GM21717 (cell line): ENCODE results near the gene RPS6KA2.
"Not testable (repeated sequence)": the region's sequence is repeated elsewhere in the genome, so short reads cannot be mapped to it uniquely, and the experiment has no call there.

Source experiments
- ATAC-seq: cut with Tn5 transposase; IDR thresholded peaks from one replicate; pipeline ENCODE4 v1.9.1; 2021; ENCODE audit warnings: mild to moderate bottlenecking, moderate library complexity; ENCODE audit not compliant: unreplicated experiment

The RPS6KA2 gene

DNA sequence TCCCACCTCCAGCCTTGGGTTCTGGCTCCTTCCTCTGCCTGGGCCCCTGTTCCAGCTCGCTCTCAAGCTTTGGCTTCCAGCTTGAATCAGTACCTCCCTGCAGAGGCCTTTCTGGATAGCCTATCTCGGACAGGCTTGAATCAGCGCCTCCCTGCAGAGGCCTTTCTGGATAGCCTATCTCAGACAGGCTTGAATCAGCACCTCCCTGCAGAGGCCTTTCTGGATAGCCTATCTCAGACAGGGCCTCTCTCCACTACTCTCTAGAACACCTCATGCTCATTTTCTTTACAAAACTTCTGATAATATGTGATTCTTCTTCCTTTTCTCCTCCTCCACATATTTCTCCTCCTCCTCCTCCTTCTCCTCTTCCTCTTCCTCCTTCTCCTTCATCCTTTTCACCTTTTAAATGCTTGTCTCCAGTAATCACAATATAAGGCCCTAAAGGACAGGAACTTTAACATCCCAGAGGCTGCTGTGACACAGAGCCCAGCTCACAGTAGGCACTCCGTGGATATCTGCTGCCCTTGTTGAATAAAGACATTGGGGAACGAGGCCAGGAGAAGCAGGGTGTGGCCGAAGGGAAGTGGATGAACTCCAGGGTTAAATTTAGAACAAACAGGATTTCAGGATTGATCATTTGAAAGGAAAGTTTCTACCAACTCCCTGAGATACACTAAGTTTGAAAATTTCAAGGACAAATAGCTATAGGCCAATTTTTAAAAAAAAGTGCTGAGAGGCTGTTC is 9.3 kb upstream of the RPS6KA2 start:
- no peak for ATAC-seq

- ATAC-seq: no peak
Observed at GRCh38 chr6:166635013-166635970, 8.2 kb upstream of the RPS6KA2 start.

GRCh38 chr6:166634581-166634980 is 7.5 kb upstream of the RPS6KA2 start:
- ATAC-seq: not testable (repeated sequence)

GRCh38 chr6:166633732-166634535 is 6.9 kb upstream of the RPS6KA2 start:
- no peak for ATAC-seq

DNA sequence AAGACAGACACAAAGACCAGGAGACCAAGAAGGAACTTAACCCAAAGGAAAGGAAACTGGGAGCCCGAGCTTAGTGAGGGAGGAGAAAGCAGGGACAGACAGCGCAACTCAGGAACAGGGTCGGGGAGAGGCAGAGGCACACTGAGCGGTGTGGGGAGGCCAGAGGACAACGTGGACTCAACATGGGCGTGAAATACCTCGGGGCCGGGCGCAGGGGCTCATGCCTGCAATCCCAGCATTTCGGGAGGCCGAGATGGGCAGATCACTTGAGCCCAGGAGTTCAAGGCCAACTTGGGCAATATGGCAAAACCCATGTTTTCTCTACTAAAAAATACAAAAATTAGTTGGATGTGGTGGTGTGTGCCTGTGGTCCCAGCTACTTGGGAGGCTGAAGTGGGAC is 5.7 kb upstream of the RPS6KA2 start:
- no peak for ATAC-seq

- ATAC-seq: no peak
Observed at GRCh38 chr6:166630462-166630861, 3.4 kb upstream of the RPS6KA2 start.

DNA sequence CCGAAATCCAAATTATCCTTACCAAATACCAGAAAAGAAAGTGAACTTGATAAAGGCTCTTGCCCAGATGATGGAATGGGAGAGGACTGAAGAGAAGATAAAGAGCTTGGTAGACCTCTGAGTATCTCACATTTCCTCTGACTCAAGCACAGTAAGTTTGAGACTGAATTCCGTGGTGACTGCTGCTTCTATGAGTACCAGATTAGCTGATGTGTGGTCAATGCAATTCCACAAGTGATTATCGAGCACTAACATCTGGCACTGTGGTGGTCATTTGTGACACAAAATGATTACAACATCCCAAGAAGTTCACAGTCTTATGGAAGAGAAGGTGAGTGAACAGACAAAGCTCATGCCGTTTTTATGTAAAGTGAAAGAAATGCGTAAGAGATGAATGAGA is 2.6 kb upstream of the RPS6KA2 start:
- no peak for ATAC-seq

- ATAC-seq: peak; percentile 31
Observed at GRCh38 chr6:166627875-166628801, 1.1 kb upstream of the RPS6KA2 start.

- ATAC-seq: peak; percentile 1
Observed at GRCh38 chr6:166626177-166627032, 646 bp downstream of the RPS6KA2 start.

- ATAC-seq: no peak
Observed at GRCh38 chr6:166625356-166625755, 1.7 kb downstream of the RPS6KA2 start.

- ATAC-seq: no peak
Observed at GRCh38 chr6:166624275-166624674, 2.8 kb downstream of the RPS6KA2 start.

DNA sequence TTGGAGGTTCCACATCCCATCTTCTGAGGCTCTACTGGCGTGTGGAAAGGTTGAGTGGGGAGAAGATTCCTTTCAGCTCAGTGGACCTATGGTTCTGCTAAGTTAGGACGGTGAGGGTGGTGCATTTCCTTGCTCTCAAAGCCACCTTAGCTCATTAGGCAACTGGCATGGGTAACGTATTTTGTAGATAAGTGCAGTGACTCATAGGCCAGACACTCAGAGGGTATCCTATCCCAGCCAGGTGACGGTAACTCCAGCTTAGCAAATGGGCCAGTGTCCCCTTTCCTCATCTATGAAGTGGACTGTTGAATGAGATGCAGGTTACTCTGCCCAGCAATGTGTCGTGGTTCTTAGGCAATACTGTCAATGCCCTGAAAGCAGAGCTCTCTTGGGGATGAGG is 3.7 kb downstream of the RPS6KA2 start:
- no peak for ATAC-seq

- ATAC-seq: no peak
Observed at GRCh38 chr6:166621114-166621540, 5.9 kb downstream of the RPS6KA2 start.

DNA sequence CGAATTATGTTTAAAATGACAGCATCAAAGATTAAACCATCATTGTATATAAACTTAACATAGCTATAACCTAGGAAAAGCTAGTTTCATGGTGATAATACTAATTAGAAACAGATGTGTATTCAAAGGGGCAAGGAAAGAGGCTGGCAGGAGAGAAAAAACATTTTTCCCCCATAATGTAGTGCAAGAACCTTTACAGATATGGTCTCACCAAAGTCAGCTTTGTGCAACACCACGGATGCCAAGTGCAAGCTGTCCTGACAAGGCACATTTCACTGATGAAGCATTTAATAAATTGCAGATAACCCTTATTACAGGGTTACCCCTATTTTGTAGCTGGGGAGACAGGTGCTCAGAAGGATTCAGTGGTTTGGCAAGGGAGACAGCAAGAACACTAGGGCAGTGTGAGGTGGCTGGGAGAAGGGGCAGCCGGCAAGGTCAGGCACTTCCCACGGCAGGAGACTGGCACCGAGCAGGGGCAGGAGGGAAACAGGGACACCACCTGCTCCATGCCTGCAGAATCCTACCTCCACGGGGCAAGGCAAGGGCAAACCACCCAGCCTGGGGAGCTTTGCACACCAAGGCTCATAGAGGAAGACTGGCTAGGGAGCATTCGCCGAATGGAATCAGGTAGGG is 6.5 kb downstream of the RPS6KA2 start:
- no peak for ATAC-seq

DNA sequence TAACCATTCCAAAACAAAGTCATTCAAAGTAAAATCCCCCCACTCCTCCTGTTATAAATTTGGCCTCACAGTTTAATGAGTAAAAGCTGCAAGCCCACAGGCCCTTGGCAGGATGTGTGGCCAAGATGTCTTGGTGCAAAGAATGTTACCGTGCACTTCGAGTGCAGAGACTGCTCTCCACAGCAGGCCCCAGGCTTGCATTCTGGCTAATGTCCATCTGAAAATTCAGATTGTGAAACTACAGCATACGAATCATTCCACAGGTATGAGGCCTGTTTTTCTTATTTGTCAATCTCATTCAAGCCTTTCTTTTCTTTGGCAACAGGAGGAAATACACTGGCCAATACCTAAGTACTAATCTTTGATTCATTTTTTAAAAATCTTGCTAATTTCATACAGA is 7.1 kb downstream of the RPS6KA2 start:
- no peak for ATAC-seq

DNA sequence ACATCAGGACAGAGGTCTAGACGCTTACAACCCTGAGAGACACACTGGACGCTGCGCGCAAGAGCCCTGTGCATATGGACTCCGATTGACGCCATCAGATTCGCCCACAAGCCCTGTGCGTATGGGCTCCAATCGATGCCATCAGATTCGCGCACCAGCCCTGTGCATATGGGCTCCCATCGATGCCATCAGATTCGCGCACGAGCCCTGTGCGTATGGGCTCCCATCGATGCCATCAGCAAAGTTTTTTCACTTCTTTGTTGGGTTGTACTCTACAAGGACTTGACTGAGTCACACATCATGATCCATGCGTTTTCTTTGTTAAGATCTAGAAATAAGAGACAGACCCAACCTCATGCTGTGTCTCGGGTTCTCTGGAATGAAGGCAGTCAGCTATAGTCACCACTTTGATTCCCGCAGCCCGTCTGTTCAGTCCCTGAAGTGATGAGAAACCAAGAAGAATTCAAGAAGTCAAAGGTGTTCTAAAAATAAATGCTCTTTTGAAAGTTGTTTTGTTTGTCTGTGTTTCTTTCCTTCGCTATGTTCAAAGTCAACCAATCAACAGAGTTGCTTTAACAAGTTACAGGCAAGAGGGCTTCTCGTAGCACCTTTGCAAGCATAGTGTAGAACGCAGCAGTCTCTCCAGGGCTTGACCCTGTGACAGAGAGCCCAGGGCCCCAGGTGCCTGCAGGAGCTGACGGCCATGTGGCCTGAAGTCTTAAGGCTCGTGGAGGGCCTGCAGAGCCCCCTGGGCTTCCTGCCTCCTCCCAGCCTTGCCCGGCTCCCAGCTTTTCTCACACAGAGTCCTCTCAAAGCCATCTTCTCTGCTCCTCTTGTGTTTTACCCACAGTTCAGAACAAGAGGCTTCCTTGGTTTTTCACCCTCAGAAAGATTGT is 7.9 kb downstream of the RPS6KA2 start:
- ATAC-seq: no peak

- ATAC-seq: no peak
Observed at GRCh38 chr6:166618251-166618650, 8.8 kb downstream of the RPS6KA2 start.

GRCh38 chr6:166617359-166617758 is 9.7 kb downstream of the RPS6KA2 start:
- ATAC-seq: no peak
